HK-2 (cell line): ENCODE results near the gene KCND2.

ENCODE experiments used
- DNase-seq: peaks from one replicate; pipeline ENCODE4 v3.0.0-alpha.2; 2018; ENCODE audit not compliant: unreplicated experiment

KCND2 gene

GRCh38 chr7:120311028-120311788 is 38.2 kb downstream of the KCND2 start:
- no peak for DNase-seq

GRCh38 chr7:120320218-120320961 is 47.4 kb downstream of the KCND2 start:
- DNase-seq, result no peak

GRCh38 chr7:120327054-120327453 is 54.1 kb downstream of the KCND2 start:
- DNase-seq, result no peak

GRCh38 chr7:120332433-120332832 is 59.5 kb downstream of the KCND2 start:
- DNase-seq, result no peak

GRCh38 chr7:120334475-120334874 is 61.5 kb downstream of the KCND2 start:
- no peak for DNase-seq

- DNase-seq, result no peak
Observed at GRCh38 chr7:120337308-120337907, 64.4 kb downstream of the KCND2 start.

GRCh38 chr7:120344276-120344675 is 71.3 kb downstream of the KCND2 start:
- no peak for DNase-seq

- no peak for DNase-seq
Observed at GRCh38 chr7:120353171-120353570, 80.2 kb downstream of the KCND2 start.

GRCh38 chr7:120360918-120361317 is 87.9 kb downstream of the KCND2 start:
- no peak for DNase-seq

GRCh38 chr7:120363414-120363813 is 90.4 kb downstream of the KCND2 start:
- DNase-seq, result no peak

GRCh38 chr7:120370954-120371353 is 98.0 kb downstream of the KCND2 start:
- DNase-seq, result no peak

GRCh38 chr7:120373174-120373573 is 100.2 kb downstream of the KCND2 start:
- no peak for DNase-seq

GRCh38 chr7:120394595-120394994 is 121.6 kb downstream of the KCND2 start:
- DNase-seq, result no peak

- DNase-seq, result no peak
Observed at GRCh38 chr7:120395526-120396019, 122.6 kb downstream of the KCND2 start.

GRCh38 chr7:120398284-120399000 is 125.5 kb downstream of the KCND2 start:
- no peak for DNase-seq

GRCh38 chr7:120400806-120401455 is 128.0 kb downstream of the KCND2 start:
- no peak for DNase-seq

GRCh38 chr7:120402079-120402767 is 129.2 kb downstream of the KCND2 start:
- DNase-seq, result no peak

GRCh38 chr7:120402801-120403200 is 129.8 kb downstream of the KCND2 start:
- DNase-seq, result no peak

- DNase-seq, result no peak
Observed at GRCh38 chr7:120404042-120404441, 131.1 kb downstream of the KCND2 start.

GRCh38 chr7:120405652-120406051 is 132.7 kb downstream of the KCND2 start:
- DNase-seq, result no peak

GRCh38 chr7:120407010-120407409 is 134.0 kb downstream of the KCND2 start:
- DNase-seq, result no peak
